Vagina (tissue), 2 donors: Measurements from ENCODE around the gene LIMS1. TPM values are rescaled to one million over a fixed set of nuclear protein-coding genes. Genes with fewer than 3 reads are reported as not detected.
"Not testable (repeated sequence)": the region's sequence is repeated elsewhere in the genome, so short reads cannot be mapped to it uniquely, and the experiment has no call there.

ENCODE experiments used
- DNase-seq, 2 donors: peaks; one replicate each; pipeline ENCODE4 v3.0.0-alpha.2; 2017; ENCODE audit errors: extremely low spot score in 2 of 2
- H3K27ac ChIP-seq: fragments of 200-600 bp; sonication (generic); one replicate; pipeline ENCODE4 v1.5.1; 2019
- H3K27me3 ChIP-seq: fragments of 200-600 bp; sonication (generic); one replicate; pipeline ENCODE4 v1.5.1; 2019
- H3K36me3 ChIP-seq, 2 donors: fragments of 200-600 bp; sonication (generic); one replicate each; pipeline ENCODE4 v1.5.1; 2017 to 2019
- H3K4me1 ChIP-seq: fragments of 200-600 bp; sonication (generic); one replicate; pipeline ENCODE4 v1.5.1; 2019
- H3K4me3 ChIP-seq, 2 donors: fragments of 200-600 bp; sonication (generic); 1 replicate in 1 of 2; 2 replicates in 1 of 2; pipeline ENCODE4 v1.5.1; 2016 to 2019
- H3K9me3 ChIP-seq: fragments of 200-600 bp; sonication (generic); one replicate; pipeline ENCODE4 v1.5.1; 2019
- POLR2A ChIP-seq, 2 donors: fragments of 450-650 bp; IDR thresholded peaks; one replicate each; pipeline ENCODE4 v1.6.1; 2017; ENCODE audit warnings: antibody characterized with exemption in 2 of 2, mild to moderate bottlenecking in 2 of 2, moderate library complexity in 2 of 2
- POLR2AphosphoS5 ChIP-seq, 2 donors: sonication (generic); formaldehyde crosslinking; IDR thresholded peaks; one replicate each; pipeline ENCODE4 v1.9.0; 2017; ENCODE audit warnings: antibody characterized with exemption in 2 of 2, mild to moderate bottlenecking in 2 of 2, low read depth in 1 of 2; ENCODE audit not compliant: insufficient read depth in 1 of 2
- intact Hi-C: fragments of 100-400 bp; cut with DNase I; formaldehyde crosslinking; loops from one replicate; pipeline ENCODE4 v1.15.1; 2023
- total RNA-seq: library from RNA; depleted of rRNA; stranded (reverse); fragments of >200 nt; gene quantifications from one replicate; pipeline ENCODE4 v1.2.3, GENCODE V29; 2016
- TF ChIP-seq, protein P1 (sequence below), 3 experiments: fragments of 450-650 bp in 2 of 3; fragments of 200-600 bp in 1 of 3; sonication (generic) in 1 of 3; IDR thresholded peaks; one replicate each; pipeline ENCODE4 v1.5.1; 2017 to 2019; ENCODE audit warnings: antibody characterized with exemption in 3 of 3, mild to moderate bottlenecking in 2 of 3, moderate library complexity in 2 of 3

Gene LIMS1
- total RNA-seq, 1 donor from 2014 or later, result 66.0 TPM

DNA sequence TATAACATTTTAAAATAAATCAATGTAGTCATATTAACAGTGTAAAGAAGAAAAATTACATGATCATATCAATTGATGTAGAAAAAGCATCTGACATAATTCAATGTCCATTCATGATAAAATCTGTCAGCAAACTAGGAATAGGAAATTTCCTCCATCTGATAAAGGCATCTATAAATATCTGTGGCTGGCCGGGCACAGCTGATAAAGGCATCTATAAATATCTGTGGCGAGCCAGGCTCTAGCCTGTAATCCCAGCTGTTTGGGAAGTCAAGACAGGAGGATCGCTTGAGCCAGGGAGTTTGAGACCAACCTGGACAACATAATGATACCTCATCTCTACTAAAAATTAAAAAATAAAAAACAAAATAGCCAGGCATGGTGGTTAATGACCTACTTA lies 166.9 kb downstream of the LIMS1 start:
- H3K4me1 ChIP-seq, result no peaks in the 10 kb centered on the region
- no peaks in the 10 kb centered on the region for H3K27me3 ChIP-seq
- no peak overlapping the region for H3K27ac ChIP-seq
- H3K9me3 ChIP-seq, result no peaks in the 10 kb centered on the region
- DNase-seq, result no peak
- no peaks in the 10 kb centered on the region for H3K36me3 ChIP-seq
- H3K4me3 ChIP-seq, result no peak overlapping the region
- TF ChIP-seq POLR2AphosphoS5 (IDR thresholded peaks at IDR 0.05; ENCODE audit: insufficient read depth in 1 of 2, low read depth in 1 of 2) (no peak), POLR2A (IDR thresholded peaks at IDR 0.05) (no peak)
- TF ChIP-seq, protein P1, sequence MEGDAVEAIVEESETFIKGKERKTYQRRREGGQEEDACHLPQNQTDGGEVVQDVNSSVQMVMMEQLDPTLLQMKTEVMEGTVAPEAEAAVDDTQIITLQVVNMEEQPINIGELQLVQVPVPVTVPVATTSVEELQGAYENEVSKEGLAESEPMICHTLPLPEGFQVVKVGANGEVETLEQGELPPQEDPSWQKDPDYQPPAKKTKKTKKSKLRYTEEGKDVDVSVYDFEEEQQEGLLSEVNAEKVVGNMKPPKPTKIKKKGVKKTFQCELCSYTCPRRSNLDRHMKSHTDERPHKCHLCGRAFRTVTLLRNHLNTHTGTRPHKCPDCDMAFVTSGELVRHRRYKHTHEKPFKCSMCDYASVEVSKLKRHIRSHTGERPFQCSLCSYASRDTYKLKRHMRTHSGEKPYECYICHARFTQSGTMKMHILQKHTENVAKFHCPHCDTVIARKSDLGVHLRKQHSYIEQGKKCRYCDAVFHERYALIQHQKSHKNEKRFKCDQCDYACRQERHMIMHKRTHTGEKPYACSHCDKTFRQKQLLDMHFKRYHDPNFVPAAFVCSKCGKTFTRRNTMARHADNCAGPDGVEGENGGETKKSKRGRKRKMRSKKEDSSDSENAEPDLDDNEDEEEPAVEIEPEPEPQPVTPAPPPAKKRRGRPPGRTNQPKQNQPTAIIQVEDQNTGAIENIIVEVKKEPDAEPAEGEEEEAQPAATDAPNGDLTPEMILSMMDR (IDR thresholded peaks at IDR 0.05), result no peak
- intact Hi-C loops, result no loop called here

DNA sequence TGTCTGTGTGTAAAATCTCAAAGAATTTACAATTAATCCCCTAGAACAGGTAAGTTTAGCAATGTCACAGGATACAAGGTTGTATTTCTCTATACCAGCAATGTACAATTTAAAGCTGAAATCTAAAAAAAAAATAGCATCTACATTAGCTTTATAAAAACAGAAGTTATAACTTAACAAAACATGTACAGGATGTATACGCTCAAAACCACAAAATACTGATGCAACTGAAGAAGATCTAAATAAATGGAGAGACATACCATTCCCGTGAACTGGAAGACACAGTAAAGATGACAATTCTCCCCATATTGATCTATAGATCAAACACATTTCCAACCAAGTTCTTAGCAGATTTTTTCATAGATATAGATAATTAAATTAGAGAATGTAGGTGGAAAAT lies 167.5 kb downstream of the LIMS1 start:
- Histone ChIP-seq H3K4me1 (no peaks in the 10 kb centered on the region), H3K9me3 (no peaks in the 10 kb centered on the region), H3K27ac (no peak overlapping the region), H3K4me3 (no peak overlapping the region), H3K27me3 (no peaks in the 10 kb centered on the region), H3K36me3 (no peaks in the 10 kb centered on the region)
- TF ChIP-seq, protein P1 (IDR thresholded peaks at IDR 0.05), result no peak
- TF ChIP-seq POLR2A (IDR thresholded peaks at IDR 0.05), result no peak
- no peak for TF ChIP-seq POLR2AphosphoS5 (IDR thresholded peaks at IDR 0.05; ENCODE audit: insufficient read depth in 1 of 2, low read depth in 1 of 2)
- intact Hi-C loops, result no loop called here
- no peak for DNase-seq

DNA sequence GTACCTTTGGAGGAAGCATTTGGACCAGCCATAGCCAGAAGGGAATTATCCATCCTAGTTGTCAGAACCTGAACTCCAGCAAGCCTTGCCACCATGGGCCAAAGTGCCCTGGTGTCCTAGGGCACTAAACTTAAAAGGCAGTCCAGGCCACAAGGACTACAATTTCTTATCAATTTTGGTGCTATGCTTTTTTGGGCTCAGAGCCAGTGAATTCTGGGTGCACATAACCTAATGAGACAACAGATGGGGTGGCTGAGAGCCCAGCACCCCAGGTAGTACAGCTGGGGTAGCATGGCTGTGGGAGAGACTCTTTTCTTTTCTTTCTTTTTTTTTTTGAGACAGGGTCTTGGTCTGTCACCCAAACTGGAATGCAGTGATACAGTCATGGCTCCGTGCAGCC lies 170.6 kb downstream of the LIMS1 start:
- H3K27me3 ChIP-seq, result no peaks in the 10 kb centered on the region
- no peak overlapping the region for H3K4me3 ChIP-seq
- no peak overlapping the region for H3K27ac ChIP-seq
- no peaks in the 10 kb centered on the region for H3K36me3 ChIP-seq
- no peaks in the 10 kb centered on the region for H3K4me1 ChIP-seq
- H3K9me3 ChIP-seq, result no peaks in the 10 kb centered on the region
- TF ChIP-seq, protein P1 (IDR thresholded peaks at IDR 0.05), result no peak
- TF ChIP-seq POLR2A (IDR thresholded peaks at IDR 0.05), result no peak
- TF ChIP-seq POLR2AphosphoS5 (IDR thresholded peaks at IDR 0.05; ENCODE audit: insufficient read depth in 1 of 2, low read depth in 1 of 2), result no peak
- intact Hi-C loops, result no loop called here
- DNase-seq, result no peak

DNA sequence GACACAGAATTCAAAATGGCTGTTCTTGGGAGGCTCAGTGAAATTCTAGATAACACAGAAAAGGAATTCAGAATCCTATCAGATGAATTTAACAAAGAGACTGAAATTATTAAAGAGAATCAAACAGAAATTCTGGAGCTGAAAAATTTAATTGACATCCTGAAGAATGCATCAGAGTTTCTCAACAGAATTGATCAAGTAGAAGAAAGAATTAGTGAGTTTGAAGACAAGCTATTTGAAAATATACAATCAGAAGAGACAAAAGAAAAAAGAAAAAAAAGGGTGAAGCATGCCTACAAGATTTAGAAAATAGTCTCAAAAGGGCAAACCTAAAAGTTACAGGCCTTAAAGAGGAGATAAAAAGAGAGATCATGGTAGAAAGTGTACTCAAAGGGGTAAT lies 173.0 kb downstream of the LIMS1 start:
- intact Hi-C loops, result no loop called here
- no peaks in the 10 kb centered on the region for H3K36me3 ChIP-seq
- H3K27me3 ChIP-seq, result no peaks in the 10 kb centered on the region
- no peak overlapping the region for H3K4me3 ChIP-seq
- no peak for TF ChIP-seq POLR2A (IDR thresholded peaks at IDR 0.05)
- TF ChIP-seq POLR2AphosphoS5 (IDR thresholded peaks at IDR 0.05; ENCODE audit: insufficient read depth in 1 of 2, low read depth in 1 of 2), result no peak
- TF ChIP-seq, protein P1 (IDR thresholded peaks at IDR 0.05), result no peak
- H3K27ac ChIP-seq, result no peak overlapping the region
- DNase-seq, result no peak
- no peaks in the 10 kb centered on the region for H3K4me1 ChIP-seq
- no peaks in the 10 kb centered on the region for H3K9me3 ChIP-seq

DNA sequence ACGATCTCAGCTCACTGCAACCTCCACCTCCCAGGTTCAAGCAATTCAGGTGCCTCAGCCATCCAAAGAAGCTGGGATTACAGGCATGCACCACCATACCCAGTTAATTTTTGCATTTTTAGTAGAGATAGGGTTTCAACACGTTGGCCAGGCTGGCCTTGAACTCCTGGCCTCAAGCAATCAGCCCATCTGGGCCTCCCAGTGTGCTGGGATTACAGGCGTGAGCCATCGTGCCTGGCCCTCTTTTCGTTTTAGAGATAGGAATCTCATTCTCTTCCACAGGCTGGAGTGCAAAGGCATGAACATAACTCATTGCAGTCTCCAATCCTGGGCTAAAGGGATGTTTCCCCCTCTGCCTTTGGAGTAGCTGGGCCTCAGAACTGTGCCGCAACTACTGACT lies 182.7 kb downstream of the LIMS1 start:
- H3K4me3 ChIP-seq, H3K9me3 ChIP-seq, H3K27ac ChIP-seq, DNase-seq, intact Hi-C loops, H3K36me3 ChIP-seq, H3K27me3 ChIP-seq: not testable (repeated sequence)
- H3K4me1 ChIP-seq, result peaks cover 13% of the 10 kb centered on the region
